H1 (cell line): ENCODE results near the gene PA2G4. TPM values are rescaled to one million over a fixed set of nuclear protein-coding genes. Genes with fewer than 3 reads are reported as not detected.

Source experiments
- CTCF ChIA-PET: fragments of 300-600 bp; sonication (Branson Sonifier 250); formaldehyde crosslinking; loops from one replicate; lab custom pipeline; 2021; ENCODE audit not compliant: partially characterized antibody; lab: Charles Lee
- POLR2A ChIA-PET: fragments of 300-600 bp; sonication (Branson Sonifier 250); formaldehyde crosslinking; loops from one replicate; lab custom pipeline; 2021; ENCODE audit warnings: inconsistent platforms; ENCODE audit not compliant: partially characterized antibody; lab: Charles Lee
- DNase-seq, 2 experiments: peaks; one replicate each; pipeline versions ENCODE4 v3.0.0 to v3.0.0-alpha.2; 2010 to 2022; ENCODE audit warnings: low spot score in 2 of 2, low read depth in 1 of 2, mixed read lengths in 1 of 2
- FAIRE-seq: peaks from 2 replicates; lab custom pipeline; 2011; peaks lifted over from hg19 to GRCh38; lab: Jason Lieb, UNC
- H2AFZ ChIP-seq: 2 replicates; pipeline ENCODE4 v1.8.1; 2012; ENCODE audit warnings: low read length, inconsistent platforms
- H2AK5ac ChIP-seq: 2 replicates; pipeline ENCODE4 v1.6.1; 2013; ENCODE audit warnings: low read depth, low read length
- H2BK120ac ChIP-seq: replicated peaks from 2 replicates; pipeline ENCODE3; 2013; ENCODE audit warnings: low read depth, low read length, inconsistent platforms
- H2BK12ac ChIP-seq: 2 replicates; pipeline ENCODE4 v1.6.1; 2013; ENCODE audit warnings: low read depth, low read length
- H2BK15ac ChIP-seq: 2 replicates; pipeline ENCODE4 v1.6.1; 2013; ENCODE audit warnings: low read length
- H2BK20ac ChIP-seq: 2 replicates; pipeline ENCODE4 v1.6.1; 2013; ENCODE audit warnings: low read length
- H2BK5ac ChIP-seq: 2 replicates; pipeline ENCODE4 v1.6.1; 2013; ENCODE audit warnings: low read depth, low read length
- H3K14ac ChIP-seq: 2 replicates; pipeline ENCODE4 v1.6.1; 2013; ENCODE audit warnings: inconsistent platforms; ENCODE audit not compliant: insufficient read length
- H3K18ac ChIP-seq: 2 replicates; pipeline ENCODE4 v1.6.1; 2013; ENCODE audit warnings: low read length; ENCODE audit errors: extremely low read depth
- H3K23ac ChIP-seq: 2 replicates; pipeline ENCODE4 v1.6.1; 2013; ENCODE audit warnings: inconsistent platforms; ENCODE audit not compliant: insufficient read length
- H3K23me2 ChIP-seq: 2 replicates; pipeline ENCODE4 v1.6.1; 2013; ENCODE audit warnings: low read depth, low read length
- H3K27ac ChIP-seq: 2 replicates; pipeline ENCODE4 v1.6.1; 2011; ENCODE audit warnings: low read depth, low read length, inconsistent platforms
- H3K27me3 ChIP-seq, 4 experiments: replicated peaks in 1 of 4; 1 replicate in 1 of 4; 2 replicates in 3 of 4; pipeline versions ENCODE4 v1.6.1 to v1.8.1; 2011 to 2013; ENCODE audit warnings: low read length in 3 of 4, mild to moderate bottlenecking in 3 of 4, inconsistent platforms in 2 of 4, mixed read lengths in 2 of 4, moderate library complexity in 1 of 4; ENCODE audit not compliant: control insufficient read depth in 3 of 4, insufficient read depth in 3 of 4; ENCODE audit errors: extremely low read depth in 1 of 4
- H3K36me3 ChIP-seq, 4 experiments: 2 replicates each; pipeline versions ENCODE4 v1.6.1 to v1.8.1; 2011 to 2013; ENCODE audit warnings: mild to moderate bottlenecking in 4 of 4, low read length in 3 of 4, moderate library complexity in 2 of 4, control low read depth in 1 of 4, inconsistent platforms in 1 of 4; ENCODE audit not compliant: insufficient read depth in 4 of 4, control insufficient read depth in 2 of 4
- H3K4ac ChIP-seq: replicated peaks from 2 replicates; pipeline ENCODE3; 2013; ENCODE audit warnings: low read length, low read depth, mixed read lengths, inconsistent platforms; ENCODE audit not compliant: insufficient read length
- H3K4me1 ChIP-seq, 4 experiments: replicated peaks in 1 of 4; 1 replicate in 1 of 4; 2 replicates in 3 of 4; pipeline versions ENCODE4 v1.6.1 to v1.8.1; 2011 to 2013; ENCODE audit warnings: low read length in 3 of 4, inconsistent platforms in 2 of 4, mixed read lengths in 1 of 4; ENCODE audit not compliant: insufficient read depth in 4 of 4, control insufficient read depth in 3 of 4
- H3K4me2 ChIP-seq, 2 experiments: 2 replicates each; pipeline versions ENCODE4 v1.6.1 to v1.8.1; 2011 to 2013; ENCODE audit warnings: low read depth in 2 of 2, low read length in 2 of 2, control low read depth in 1 of 2, inconsistent platforms in 1 of 2, mild to moderate bottlenecking in 1 of 2; ENCODE audit not compliant: insufficient read depth in 1 of 2
- H3K4me3 ChIP-seq, 4 experiments: fragments of 200-600, 300-600 bp in 1 of 4; sonication (generic), shearing (Covaris generic), sonication (Bioruptor Twin) in 1 of 4; 2 replicates each; pipeline versions ENCODE4 v1.5.1 to v1.8.1; 2011 to 2016; ENCODE audit warnings: low read length in 4 of 4, low read depth in 3 of 4, control low read depth in 2 of 4, inconsistent platforms in 2 of 4, mild to moderate bottlenecking in 2 of 4, mixed read lengths in 1 of 4, moderate library complexity in 1 of 4; ENCODE audit not compliant: insufficient read depth in 2 of 4; ENCODE audit errors: extremely low read depth in 1 of 4
- H3K56ac ChIP-seq: replicated peaks from 2 replicates; pipeline ENCODE3; 2013; ENCODE audit warnings: low read depth, mild to moderate bottlenecking, mixed read lengths, low read length, inconsistent platforms; ENCODE audit not compliant: insufficient read length
- H3K79me1 ChIP-seq: 2 replicates; pipeline ENCODE4 v1.6.1; 2013; ENCODE audit warnings: low read depth, low read length, control low read depth
- H3K79me2 ChIP-seq, 2 experiments: 2 replicates each; pipeline versions ENCODE4 v1.6.1 to v1.8.1; 2012 to 2013; ENCODE audit warnings: low read length in 2 of 2, mild to moderate bottlenecking in 2 of 2, inconsistent platforms in 1 of 2; ENCODE audit not compliant: insufficient read depth in 2 of 2, control insufficient read depth in 1 of 2
- H3K9ac ChIP-seq, 4 experiments: replicated peaks in 1 of 4; 1 replicate in 1 of 4; 2 replicates in 3 of 4; pipeline versions ENCODE4 v1.6.1 to v1.8.1; 2011 to 2013; ENCODE audit warnings: low read depth in 3 of 4, low read length in 3 of 4, control low read depth in 2 of 4, mild to moderate bottlenecking in 2 of 4, moderate library complexity in 2 of 4, inconsistent platforms in 1 of 4; ENCODE audit errors: extremely low read depth in 1 of 4
- H3K9me3 ChIP-seq, 2 experiments: 2 replicates each; pipeline versions ENCODE4 v1.6.1 to v1.8.1; 2012 to 2013; ENCODE audit warnings: mild to moderate bottlenecking in 2 of 2, moderate library complexity in 2 of 2, control low read depth in 1 of 2, inconsistent platforms in 1 of 2, low read depth in 1 of 2, low read length in 1 of 2, mixed read lengths in 1 of 2; ENCODE audit not compliant: insufficient read depth in 2 of 2
- H4K20me1 ChIP-seq, 2 experiments: replicated peaks in 1 of 2; 2 replicates each; pipeline versions ENCODE3 to v1.8.1; 2011 to 2013; ENCODE audit warnings: inconsistent platforms in 2 of 2, low read length in 2 of 2, mild to moderate bottlenecking in 1 of 2; ENCODE audit not compliant: insufficient read depth in 2 of 2, control insufficient read depth in 1 of 2
- H4K5ac ChIP-seq: 2 replicates; pipeline ENCODE4 v1.6.1; 2013; ENCODE audit warnings: low read length, low read depth, mixed read lengths, inconsistent platforms; ENCODE audit not compliant: insufficient read length
- H4K8ac ChIP-seq: 2 replicates; pipeline ENCODE4 v1.8.0; 2013; ENCODE audit warnings: mild to moderate bottlenecking, moderate library complexity, low read length, inconsistent platforms; ENCODE audit not compliant: insufficient read depth; ENCODE audit errors: extremely low read depth
- H4K91ac ChIP-seq: replicated peaks from 2 replicates; pipeline ENCODE3; 2013; ENCODE audit warnings: low read length, mixed read lengths, inconsistent platforms; ENCODE audit not compliant: insufficient read length
- BACH1 ChIP-seq: IDR thresholded peaks from 2 replicates; pipeline ENCODE4 v1.6.1; 2012; ENCODE audit warnings: low read length, improper control_type of control experiment
- CTBP2 ChIP-seq: IDR thresholded peaks from 2 replicates; pipeline ENCODE4 v1.7.0; 2011; ENCODE audit warnings: borderline replicate concordance, mild to moderate bottlenecking, moderate library complexity, mixed read lengths, low read length; ENCODE audit not compliant: insufficient read depth, insufficient read length
- GABPA ChIP-seq: IDR thresholded peaks from 2 replicates; pipeline ENCODE4 v1.6.1; 2011; ENCODE audit warnings: mild to moderate bottlenecking, low read length, moderate library complexity, borderline replicate concordance; ENCODE audit not compliant: insufficient read depth
- KDM1A ChIP-seq: fragments of 200-600, 300-600 bp; sonication (generic); IDR thresholded peaks from 2 replicates; pipeline ENCODE4 v1.7.1; 2016; ENCODE audit warnings: mild to moderate bottlenecking, low read length, borderline replicate concordance
- PHF8 ChIP-seq: fragments of 200-600 bp; sonication (generic); conservative IDR thresholded peaks from 2 replicates; pipeline ENCODE4 v1.7.1; 2012; ENCODE audit warnings: low read depth, mild to moderate bottlenecking, inconsistent platforms, low read length, moderate library complexity
- POLR2A ChIP-seq, 2 experiments: IDR thresholded peaks; 1 replicate in 1 of 2; 2 replicates in 1 of 2; pipeline ENCODE4 v1.6.1; 2011; ENCODE audit warnings: low read depth in 2 of 2, low read length in 2 of 2, mild to moderate bottlenecking in 2 of 2; ENCODE audit errors: control extremely low read depth in 1 of 2
- POLR2AphosphoS5 ChIP-seq: IDR thresholded peaks from 2 replicates; pipeline ENCODE4 v1.6.1; 2011; ENCODE audit warnings: low read depth, low read length
- SIN3A ChIP-seq, 2 experiments: IDR thresholded peaks in 1 of 2; conservative IDR thresholded peaks in 1 of 2; 2 replicates each; pipeline ENCODE4 v1.6.1; 2011 to 2012; ENCODE audit warnings: low read length in 2 of 2, improper control_type of control experiment in 1 of 2, low read depth in 1 of 2, mild to moderate bottlenecking in 1 of 2
- SIX5 ChIP-seq: IDR thresholded peaks from 2 replicates; pipeline ENCODE4 v1.6.1; 2011; ENCODE audit warnings: mild to moderate bottlenecking, low read depth, low read length
- TBP ChIP-seq: IDR thresholded peaks from 2 replicates; pipeline ENCODE4 v1.6.1; 2011; ENCODE audit warnings: low read depth, low read length, improper control_type of control experiment
- WGBS, 2 experiments: shearing (Covaris generic) in 1 of 2; methylation state at CpG; one replicate each; pipeline versions ENCODE4 v1.1.6 to v1.1.7; 2013 to 2015; ENCODE audit warnings: low lambda C conversion rate in 2 of 2, mixed read lengths in 2 of 2, inconsistent platforms in 1 of 2, low coverage in 1 of 2, missing lambda C conversion rate in 1 of 2; ENCODE audit not compliant: insufficient replicate concordance in 2 of 2, insufficient coverage in 1 of 2, insufficient read length in 1 of 2; ENCODE audit errors: extremely low coverage in 1 of 2, missing lambda C conversion rate in 1 of 2; 5-methylcytosine and 5-hydroxymethylcytosine counted together
- polyA plus RNA-seq, 7 experiments: library from polyadenylated mRNA; depleted of rRNA in 3 of 7; stranded (reverse) in 5 of 7; unstranded in 2 of 7; fragments of >200 nt in 5 of 7; fragments of 200-250 nt in 2 of 7; gene quantifications; 1 replicate in 5 of 7; 2 replicates in 1 of 7; 4 replicates in 1 of 7; pipeline versions ENCODE4 v1.2.1 to v1.2.3, GENCODE V29; 2011 to 2013; ENCODE audit warnings: missing spikeins in 2 of 7, mixed read lengths in 2 of 7
- total RNA-seq: library from RNA; stranded (reverse); fragmentation: NEBNext Ultra II Directional; extraction: Animal tissue kit (Norgen Biotek cat#: 25700); gene quantifications from 2 replicates; pipeline ENCODE4 v1.2.1, GENCODE V29; 2021
- TF ChIP-seq, protein P1 (sequence below): IDR thresholded peaks from 2 replicates; pipeline ENCODE4 v1.6.1; 2012; ENCODE audit warnings: inconsistent platforms

Gene PA2G4
- total and polyA plus RNA-seq, 2 of the 8 experiments (the other 6 are each of a cell fraction or from before 2014, with no cell fraction given): 159 to 242 TPM

DNA sequence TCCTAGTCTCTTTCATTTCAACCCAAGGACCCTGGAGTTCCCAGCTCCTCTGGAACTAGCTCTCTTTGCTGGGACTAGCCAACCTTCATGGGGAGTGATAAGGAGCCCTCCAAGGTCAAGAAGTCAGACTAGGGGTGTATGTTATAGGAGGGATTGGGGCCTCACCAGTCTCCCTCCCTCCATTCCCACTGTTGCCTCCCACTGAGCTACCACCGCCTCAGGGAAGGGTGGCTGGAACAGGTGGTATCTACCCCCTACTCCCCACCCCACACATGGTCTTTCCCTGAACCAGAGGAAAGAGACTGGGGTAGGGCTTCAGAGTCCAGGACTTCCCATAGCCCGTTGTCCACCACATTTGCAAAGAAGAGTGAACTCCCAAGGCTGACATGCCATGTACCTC is 22.0 kb upstream of the PA2G4 start:
- no peak overlapping the region for H2BK120ac ChIP-seq
- H2BK15ac ChIP-seq: no peak overlapping the region
- peaks cover 10 to 21% (median 16%) of the 10 kb centered on the region in 4 experiments; a peak in 7 of 8 replicates for H3K36me3 ChIP-seq
- no peak for DNase-seq
- H3K4me1 ChIP-seq: peaks cover 3 to 17% (median 11%) of the 10 kb centered on the region in 4 experiments
- H4K20me1 ChIP-seq: peaks cover 2 to 10% of the 10 kb centered on the region in 2 experiments
- H3K4me2 ChIP-seq: peak overlapping the region in 1 of 2 experiments; percentile 62; a peak in 3 of 4 replicates
- peaks cover 7% of the 10 kb centered on the region; the same call in 1 of the 2 replicates for H3K23me2 ChIP-seq
- H4K5ac ChIP-seq: no peak overlapping the region
- no peak overlapping the region for H3K18ac ChIP-seq
- no peak overlapping the region for H3K23ac ChIP-seq
- H3K27me3 ChIP-seq: no peaks in the 10 kb centered on the region
- no peak overlapping the region for H3K4ac ChIP-seq
- FAIRE-seq: no peak
- H3K4me3 ChIP-seq: no peak overlapping the region
- peaks cover 0 to 27% of the 10 kb centered on the region in 2 experiments; a peak in 2 of 4 replicates for H3K79me2 ChIP-seq
- no peak overlapping the region; the same call in 1 of the 2 replicates for H2BK5ac ChIP-seq
- no peak overlapping the region for H2BK12ac ChIP-seq
- H3K9me3 ChIP-seq: no peaks in the 10 kb centered on the region
- no peak overlapping the region; the same call in 1 of the 2 replicates for H2AK5ac ChIP-seq
- POLR2A ChIA-PET: interaction anchor here (0.6 to 8.9 kb wide), 9 partner anchors 9 to 1053 kb away, joined by 3 to 112 read pairs (median 4); partner anchors contain the start of genes PA2G4, RPL41 and ZC3H10
- WGBS, 2 experiments: 84% methylated on average over 2 of the region's 2 CpGs; no CpG with 5 or more reads in 1 of the 2 experiments
- H2BK20ac ChIP-seq: no peak overlapping the region
- H3K56ac ChIP-seq: no peak overlapping the region
- H3K27ac ChIP-seq: no peak overlapping the region
- no peak overlapping the region for H3K14ac ChIP-seq
- H3K9ac ChIP-seq: no peak overlapping the region
- H3K79me1 ChIP-seq: peaks cover 7% of the 10 kb centered on the region; the same call in 1 of the 2 replicates
- no peak overlapping the region for H2AFZ ChIP-seq
- CTCF ChIA-PET: interaction anchor here (1.0 to 5.1 kb wide), 8 partner anchors 8 to 346 kb away, joined by 3 to 38 read pairs (median 4); partner anchors contain the start of gene PA2G4
- no peak overlapping the region for H4K91ac ChIP-seq
- H4K8ac ChIP-seq: no peak overlapping the region
- TF ChIP-seq, protein P1, sequence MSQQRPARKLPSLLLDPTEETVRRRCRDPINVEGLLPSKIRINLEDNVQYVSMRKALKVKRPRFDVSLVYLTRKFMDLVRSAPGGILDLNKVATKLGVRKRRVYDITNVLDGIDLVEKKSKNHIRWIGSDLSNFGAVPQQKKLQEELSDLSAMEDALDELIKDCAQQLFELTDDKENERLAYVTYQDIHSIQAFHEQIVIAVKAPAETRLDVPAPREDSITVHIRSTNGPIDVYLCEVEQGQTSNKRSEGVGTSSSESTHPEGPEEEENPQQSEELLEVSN: no peak
- TF ChIP-seq CTBP2 (no peak), POLR2AphosphoS5 (no peak), KDM1A (no peak), GABPA (no peak), SIN3A (conservative IDR thresholded peaks at IDR 0.05 in 1 of 2, IDR thresholded peaks at IDR 0.05 in 1 of 2; ENCODE audit: low read depth in 1 of 2, low read length in 2 of 2) (no peak), POLR2A (IDR thresholded peaks at IDR 0.05; ENCODE audit: control extremely low read depth in 1 of 2, low read depth in 2 of 2, low read length in 2 of 2) (no peak), SIX5 (no peak), BACH1 (no peak), TBP (no peak), PHF8 (no peak)
